SKM-1 treated with dmso at 0.1 percent for 144 hours (cell line): ENCODE measurements around the gene GPR78.
A peak's percentile ranks its signal among the peaks of the same experiment; 100 is the strongest.

Experiments used
- DNase-seq: peaks from one replicate; lab custom pipeline; 2025; ENCODE audit not compliant: unreplicated experiment; lab: John Stamatoyannopoulos, UW

The GPR78 gene

GRCh38 chr4:8585721-8586212 lies 5.6 kb downstream of the GPR78 start:
- no peak for DNase-seq

- DNase-seq = no peak
These were observed 6.1 kb downstream of the GPR78 start for GRCh38 chr4:8586246-8586645.

- no peak for DNase-seq
These were observed 6.7 kb downstream of the GPR78 start for GRCh38 chr4:8586671-8587468.

- DNase-seq = no peak
These were observed 7.4 kb downstream of the GPR78 start for GRCh38 chr4:8587469-8588195.

GRCh38 chr4:8588196-8588470 lies 7.9 kb downstream of the GPR78 start:
- DNase-seq = no peak

GRCh38 chr4:8589336-8589735 lies 9.1 kb downstream of the GPR78 start:
- DNase-seq = no peak

- no peak for DNase-seq
These were observed 9.8 kb downstream of the GPR78 start for GRCh38 chr4:8589823-8590545.

GRCh38 chr4:8590546-8590880 lies 10.3 kb downstream of the GPR78 start:
- no peak for DNase-seq

- no peak for DNase-seq
These were observed 10.9 kb downstream of the GPR78 start for GRCh38 chr4:8591114-8591513.

GRCh38 chr4:8591626-8592365 lies 11.6 kb downstream of the GPR78 start:
- no peak for DNase-seq

- DNase-seq = no peak
These were observed 12.4 kb downstream of the GPR78 start, which contains the start of gene CPZ for GRCh38 chr4:8592366-8593263. Gene CPZ (plus strand): TSS chr4:8592765. CDS start chr4:8592834, 69 bp downstream.

- no peak for DNase-seq
These were observed 13.3 kb downstream of the GPR78 start for GRCh38 chr4:8593264-8594096.

GRCh38 chr4:8594097-8595038 lies 14.2 kb downstream of the GPR78 start:
- DNase-seq = peak; percentile 76

- DNase-seq = no peak
These were observed 15.3 kb downstream of the GPR78 start for GRCh38 chr4:8595237-8596087.

- no peak for DNase-seq
These were observed 16.7 kb downstream of the GPR78 start for GRCh38 chr4:8596891-8597290.

- no peak for DNase-seq
These were observed 17.1 kb downstream of the GPR78 start for GRCh38 chr4:8597319-8597718.

- DNase-seq = no peak
These were observed 17.6 kb downstream of the GPR78 start for GRCh38 chr4:8597791-8598190.
